Stimulated activated naive CD8-positive, alpha-beta T cell treated with anti-CD3 and anti-CD28 coated beads, Interleukin-15, amount 100 ng/mL, for 72 hours (primary cell): ENCODE data around the gene C2orf78.

Experiments
- ATAC-seq: fragments of 150-1000 bp; cut with Tn5 transposase; 2 replicates; pipeline ENCODE4 v1.10.0; 2021; ENCODE audit warnings: mild to moderate bottlenecking, moderate library complexity
- DNase-seq, 2 donors: peaks; one replicate each; pipeline ENCODE4 v3.0.0; 2021 to 2022
- H3K27ac Mint-ChIP-seq, 2 donors: one replicate each; pipeline ENCODE4 v1.8.0; 2022; ENCODE audit warnings: mild to moderate bottlenecking in 2 of 2, mixed read lengths in 2 of 2, moderate library complexity in 2 of 2
- H3K27me3 Mint-ChIP-seq: one replicate; pipeline ENCODE4 v1.8.0; 2022; ENCODE audit warnings: mixed read lengths
- H3K4me1 Mint-ChIP-seq: one replicate; pipeline ENCODE4 v1.8.0; 2022; ENCODE audit warnings: mild to moderate bottlenecking, mixed read lengths
- H3K4me3 Mint-ChIP-seq, 2 donors: one replicate each; pipeline ENCODE4 v1.8.0; 2022; ENCODE audit warnings: mild to moderate bottlenecking in 2 of 2, mixed read lengths in 2 of 2, moderate library complexity in 1 of 2
- H3K9me3 Mint-ChIP-seq, 2 donors: one replicate each; pipeline ENCODE4 v1.8.0; 2022; ENCODE audit warnings: mixed read lengths in 2 of 2

The C2orf78 gene

DNA sequence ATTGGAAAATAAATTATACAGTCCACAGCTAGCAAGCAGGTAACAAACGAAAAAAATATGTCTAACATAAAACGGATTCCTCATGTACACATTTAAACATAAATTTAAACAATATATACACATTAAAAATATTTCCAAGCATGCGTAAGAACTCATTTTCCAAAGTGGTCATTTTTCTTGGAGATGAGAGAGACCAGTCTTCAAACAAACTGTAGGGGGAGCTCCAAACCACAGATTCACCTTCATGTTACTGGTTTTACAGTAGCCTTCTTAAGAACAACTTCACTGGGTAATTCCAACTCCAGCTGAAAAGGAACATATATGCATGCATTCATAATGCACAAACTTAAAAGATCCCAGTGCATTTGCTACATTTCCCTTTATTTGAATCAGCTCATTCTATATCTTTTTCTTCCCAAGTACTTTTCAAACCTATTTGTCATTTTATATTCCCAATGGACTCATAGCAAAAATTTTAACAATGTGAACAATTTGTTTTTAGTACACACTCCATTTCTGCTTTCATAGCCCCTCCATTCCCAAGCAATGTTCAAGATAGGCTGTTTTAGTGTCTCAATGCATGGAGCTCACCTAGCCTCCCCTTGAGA lies 40.0 kb downstream of the C2orf78 start:
- DNase-seq (peak in 1 of 2 donors; percentile 24), ATAC-seq (no peak)
- peak overlapping the region in 1 of 2 donors; percentile 44 for H3K27ac Mint-ChIP-seq
- H3K9me3 Mint-ChIP-seq, result no peaks in the 10 kb centered on the region
- no peak overlapping the region for H3K4me3 Mint-ChIP-seq
- peaks cover 41% of the 10 kb centered on the region for H3K4me1 Mint-ChIP-seq
- peaks cover 14% of the 10 kb centered on the region for H3K27me3 Mint-ChIP-seq

- H3K9me3 Mint-ChIP-seq, result no peaks in the 10 kb centered on the region
- H3K27ac Mint-ChIP-seq, result no peak overlapping the region
- ATAC-seq (no peak), DNase-seq (no peak)
- peaks cover 53% of the 10 kb centered on the region for H3K4me1 Mint-ChIP-seq
- peaks cover 8% of the 10 kb centered on the region for H3K27me3 Mint-ChIP-seq
- no peak overlapping the region for H3K4me3 Mint-ChIP-seq
These were observed 41.4 kb downstream of the C2orf78 start for GRCh38 chr2:73825408-73825807.

DNA sequence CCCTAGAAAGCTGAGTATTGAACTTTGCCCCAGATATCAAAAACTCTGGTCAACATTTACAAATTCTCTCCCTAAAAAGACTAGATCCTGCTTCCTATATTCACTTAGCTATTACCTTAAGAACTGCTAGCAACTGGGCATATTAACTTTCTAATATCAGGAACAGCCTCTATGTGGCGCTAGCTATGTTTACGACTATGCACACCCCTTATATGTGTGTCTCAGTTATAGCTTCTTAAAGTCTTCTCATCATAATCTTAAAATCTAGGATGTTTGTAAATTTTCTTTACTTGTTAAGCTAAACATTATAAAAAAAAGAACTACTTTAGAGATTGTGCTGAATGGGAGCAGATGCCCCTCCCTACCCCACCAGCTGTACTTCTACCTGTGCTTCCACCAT lies 43.0 kb downstream of the C2orf78 start:
- DNase-seq, result no peak
- Mint-ChIP-seq H3K27ac (no peak overlapping the region), H3K27me3 (no peaks in the 10 kb centered on the region), H3K4me1 (peaks cover 53% of the 10 kb centered on the region), H3K9me3 (no peaks in the 10 kb centered on the region), H3K4me3 (no peak overlapping the region)
- ATAC-seq, result no peak

DNA sequence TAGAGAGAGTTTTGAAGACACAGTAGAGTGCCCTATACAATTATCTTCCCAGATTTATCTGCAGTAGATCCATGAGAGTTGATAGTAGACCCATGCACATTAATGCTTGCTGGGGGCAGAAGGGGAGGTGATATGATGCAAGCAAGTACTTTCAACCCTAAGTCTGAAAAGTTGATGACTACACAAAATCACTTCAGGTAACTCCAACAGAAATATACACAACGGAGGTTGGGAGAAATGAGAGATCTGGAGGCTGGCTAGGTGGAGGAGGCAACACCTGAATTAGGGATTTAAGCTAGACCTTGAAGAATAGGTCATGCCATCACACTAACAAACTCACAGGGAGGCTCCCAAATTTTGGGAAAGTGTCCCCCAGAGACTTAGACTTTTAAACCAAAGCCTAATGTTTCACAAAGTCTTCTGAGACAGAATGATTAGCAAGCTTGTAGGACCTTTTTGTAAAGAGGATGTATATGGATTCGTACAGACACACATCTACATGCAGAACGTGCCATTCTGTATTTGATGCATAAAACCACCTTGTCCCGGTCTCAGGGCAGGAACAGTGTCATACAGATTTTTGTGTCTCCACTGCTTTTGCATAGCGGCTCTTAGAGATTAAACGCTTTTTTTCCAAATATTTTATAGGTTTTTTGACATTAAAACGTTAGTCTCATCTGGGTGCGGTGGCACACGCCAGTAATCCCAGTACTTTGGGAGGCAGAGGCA lies 43.8 kb downstream of the C2orf78 start:
- H3K9me3 Mint-ChIP-seq, result peaks cover 0 to 4% of the 10 kb centered on the region in 2 donors
- H3K27ac Mint-ChIP-seq, result no peak overlapping the region
- peak overlapping the region; percentile 96 to 99 for H3K4me3 Mint-ChIP-seq
- ATAC-seq (no peak), DNase-seq (no peak)
- H3K4me1 Mint-ChIP-seq, result peaks cover 54% of the 10 kb centered on the region
- H3K27me3 Mint-ChIP-seq, result no peaks in the 10 kb centered on the region

DNA sequence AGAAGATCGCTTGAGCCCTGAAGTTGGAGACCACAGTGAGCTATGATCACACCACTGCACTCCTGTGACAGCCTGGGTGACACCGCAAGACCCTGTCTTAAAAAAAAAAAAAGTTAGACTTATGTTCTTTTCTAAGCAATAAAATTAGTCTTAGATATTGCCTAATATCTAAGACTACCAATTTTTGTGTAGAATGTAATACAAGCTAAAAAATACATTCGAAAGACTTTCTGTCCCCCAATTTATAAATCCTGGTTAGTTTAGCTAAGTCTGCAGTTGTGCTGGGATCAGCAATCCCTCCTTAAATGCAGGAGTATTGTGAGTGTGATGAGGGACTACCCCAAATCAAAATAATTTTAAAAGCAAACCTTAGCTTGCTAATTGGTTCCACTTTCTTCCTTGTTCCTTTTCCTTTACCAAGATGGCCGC lies 44.4 kb downstream of the C2orf78 start:
- H3K4me1 Mint-ChIP-seq, result peaks cover 56% of the 10 kb centered on the region
- H3K27me3 Mint-ChIP-seq, result no peaks in the 10 kb centered on the region
- ATAC-seq (no peak), DNase-seq (no peak)
- peaks cover 0 to 5% of the 10 kb centered on the region in 2 donors for H3K9me3 Mint-ChIP-seq
- peak overlapping the region; percentile 99 for H3K27ac Mint-ChIP-seq
- H3K4me3 Mint-ChIP-seq, result peak overlapping the region; percentile 96 to 99

DNA sequence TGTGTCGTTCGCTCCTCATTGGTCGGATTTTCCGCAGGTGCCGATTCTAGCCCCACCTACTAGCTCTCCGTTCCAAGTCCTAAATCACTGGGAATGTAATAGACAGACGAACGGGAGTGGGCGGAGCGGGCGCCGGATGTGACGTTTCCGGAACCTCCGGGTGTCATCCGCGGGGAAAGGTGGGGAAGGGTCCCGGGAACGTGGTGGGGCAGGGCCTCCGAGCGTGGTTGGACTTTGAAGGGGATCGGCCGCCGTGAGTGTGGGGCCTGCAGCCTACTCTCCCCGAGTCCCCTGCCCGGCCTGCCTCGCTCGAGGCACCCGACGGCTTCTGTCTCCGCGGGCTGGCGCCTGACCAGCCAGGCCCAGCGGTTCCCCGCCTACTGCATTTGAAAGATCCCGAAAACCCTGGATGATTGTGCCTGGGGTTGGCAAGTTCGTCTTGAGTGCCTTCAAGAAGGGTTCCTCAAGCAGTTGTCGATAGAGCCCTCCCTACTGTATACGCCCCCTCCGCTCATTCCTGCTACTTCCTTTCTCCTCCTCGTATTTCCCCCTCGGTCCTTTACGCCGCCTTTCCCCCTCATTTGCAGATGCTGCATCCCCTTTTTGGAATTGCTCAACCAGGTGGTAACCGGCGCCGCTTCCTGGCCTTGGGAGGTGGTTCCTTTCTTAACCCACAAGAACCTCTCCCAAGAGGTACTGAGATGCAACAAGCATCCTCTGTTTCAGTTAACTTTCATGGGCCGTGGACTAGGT lies 45.0 kb downstream of the C2orf78 start, which contains the start of gene STAMBP:
TSS of gene STAMBP (plus strand) at position 144 of the 753 bp plus-strand sequence. CDS start 1,896 bp downstream, outside the sequence.
- Mint-ChIP-seq H3K4me3 (peak within 1 kb of the TSS; percentile 96 to 99), H3K27me3 (no peaks in the 10 kb centered on the region), H3K27ac (peak within 1 kb of the TSS; percentile 99), H3K4me1 (peaks cover 56% of the 10 kb centered on the region), H3K9me3 (peaks cover 0 to 5% of the 10 kb centered on the region in 2 donors)
- ATAC-seq (peak; percentile 80), DNase-seq (peak; percentile 78 to 88)

- ATAC-seq (peak; percentile 88), DNase-seq (peak; percentile 27 to 51)
- Mint-ChIP-seq H3K4me1 (peaks cover 57% of the 10 kb centered on the region), H3K4me3 (peak overlapping the region; percentile 72 to 99), H3K9me3 (peaks cover 0 to 5% of the 10 kb centered on the region in 2 donors), H3K27ac (peak overlapping the region; percentile 87 to 93), H3K27me3 (no peaks in the 10 kb centered on the region)
These were observed 47.0 kb downstream of the C2orf78 start for GRCh38 chr2:73830871-73831401.

- Mint-ChIP-seq H3K4me3 (no peak overlapping the region), H3K27me3 (no peaks in the 10 kb centered on the region), H3K4me1 (peaks cover 49% of the 10 kb centered on the region), H3K9me3 (peaks cover 0 to 5% of the 10 kb centered on the region in 2 donors), H3K27ac (peak overlapping the region in 1 of 2 donors; percentile 67)
- ATAC-seq, result no peak
- DNase-seq, result no peak
These were observed 48.9 kb downstream of the C2orf78 start for GRCh38 chr2:73832930-73833329.

GRCh38 chr2:73836141-73836943 lies 52.4 kb downstream of the C2orf78 start:
- H3K27me3 Mint-ChIP-seq, result no peaks in the 10 kb centered on the region
- H3K9me3 Mint-ChIP-seq, result peaks cover 0 to 5% of the 10 kb centered on the region in 2 donors
- H3K27ac Mint-ChIP-seq, result no peak overlapping the region
- ATAC-seq (no peak), DNase-seq (no peak)
- H3K4me3 Mint-ChIP-seq, result no peak overlapping the region
- peaks cover 26% of the 10 kb centered on the region for H3K4me1 Mint-ChIP-seq

GRCh38 chr2:73837847-73838585 lies 54.0 kb downstream of the C2orf78 start:
- DNase-seq (no peak), ATAC-seq (no peak)
- peaks cover 10% of the 10 kb centered on the region for H3K4me1 Mint-ChIP-seq
- no peaks in the 10 kb centered on the region for H3K9me3 Mint-ChIP-seq
- H3K4me3 Mint-ChIP-seq, result no peak overlapping the region
- no peaks in the 10 kb centered on the region for H3K27me3 Mint-ChIP-seq
- H3K27ac Mint-ChIP-seq, result no peak overlapping the region

- Mint-ChIP-seq H3K27me3 (no peaks in the 10 kb centered on the region), H3K4me1 (peaks cover 9% of the 10 kb centered on the region), H3K4me3 (no peak overlapping the region), H3K9me3 (no peaks in the 10 kb centered on the region), H3K27ac (no peak overlapping the region)
- ATAC-seq (no peak), DNase-seq (no peak)
These were observed 55.0 kb downstream of the C2orf78 start for GRCh38 chr2:73838889-73839534.

GRCh38 chr2:73839653-73840411 lies 55.8 kb downstream of the C2orf78 start:
- ATAC-seq (no peak), DNase-seq (no peak)
- no peak overlapping the region for H3K4me3 Mint-ChIP-seq
- H3K27ac Mint-ChIP-seq, result peak overlapping the region in 1 of 2 donors; percentile 59
- H3K4me1 Mint-ChIP-seq, result peaks cover 9% of the 10 kb centered on the region
- H3K27me3 Mint-ChIP-seq, result no peaks in the 10 kb centered on the region
- H3K9me3 Mint-ChIP-seq, result no peaks in the 10 kb centered on the region

- DNase-seq (no peak), ATAC-seq (no peak)
- Mint-ChIP-seq H3K4me3 (no peak overlapping the region), H3K27ac (no peak overlapping the region), H3K4me1 (peaks cover 4% of the 10 kb centered on the region), H3K27me3 (no peaks in the 10 kb centered on the region), H3K9me3 (no peaks in the 10 kb centered on the region)
These were observed 58.1 kb downstream of the C2orf78 start for GRCh38 chr2:73841912-73842738.
